H1 (cell line): ENCODE data around the gene DTD1. TPM values are rescaled to one million over a fixed set of nuclear protein-coding genes. Genes with fewer than 3 reads are reported as not detected.

Experiments used
- CTBP2 ChIP-seq: IDR thresholded peaks from 2 replicates; pipeline ENCODE4 v1.7.0; 2011; ENCODE audit warnings: borderline replicate concordance, mild to moderate bottlenecking, moderate library complexity, mixed read lengths, low read length; ENCODE audit not compliant: insufficient read depth, insufficient read length
- KDM1A ChIP-seq: fragments of 200-600, 300-600 bp; sonication (generic); IDR thresholded peaks from 2 replicates; pipeline ENCODE4 v1.7.1; 2016; ENCODE audit warnings: mild to moderate bottlenecking, low read length, borderline replicate concordance
- RFX5 ChIP-seq: IDR thresholded peaks from 2 replicates; pipeline ENCODE4 v1.6.1; 2011; ENCODE audit warnings: low read depth, low read length, improper control_type of control experiment, borderline replicate concordance
- polyA plus RNA-seq, 7 experiments: library from polyadenylated mRNA; depleted of rRNA in 3 of 7; stranded (reverse) in 5 of 7; unstranded in 2 of 7; fragments of >200 nt in 5 of 7; fragments of 200-250 nt in 2 of 7; gene quantifications; 1 replicate in 5 of 7; 2 replicates in 1 of 7; 4 replicates in 1 of 7; pipeline versions ENCODE4 v1.2.1 to v1.2.3, GENCODE V29; 2011 to 2013; ENCODE audit warnings: missing spikeins in 2 of 7, mixed read lengths in 2 of 7
- total RNA-seq: library from RNA; stranded (reverse); fragmentation: NEBNext Ultra II Directional; extraction: Animal tissue kit (Norgen Biotek cat#: 25700); gene quantifications from 2 replicates; pipeline ENCODE4 v1.2.1, GENCODE V29; 2021

The DTD1 gene
- total and polyA plus RNA-seq, 2 of the 8 experiments (the other 6 are each of a cell fraction or from before 2014, with no cell fraction given): 49.7 to 66.6 TPM

DNA sequence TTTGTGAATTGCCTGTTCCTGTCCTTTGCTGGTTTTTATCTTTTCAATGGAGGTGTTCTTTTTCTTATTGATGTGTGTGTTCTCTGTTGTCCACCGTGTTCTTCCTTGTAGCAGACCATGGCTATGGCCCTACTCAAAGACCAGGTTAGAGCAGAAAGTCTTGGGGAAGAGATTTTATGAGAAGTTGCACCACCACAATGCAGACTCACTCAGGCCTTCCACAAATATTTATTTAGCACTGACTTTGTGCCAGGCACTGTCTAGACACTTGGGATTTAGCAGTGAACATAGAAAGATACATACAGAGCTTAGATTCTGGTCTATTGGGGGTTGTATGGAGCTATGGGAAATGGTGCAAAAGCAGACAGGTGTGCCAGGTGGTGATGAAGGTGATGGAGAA is 98.8 kb downstream of the DTD1 start (continued):
- no peak for TF ChIP-seq CTBP2
- no peak for TF ChIP-seq RFX5
- TF ChIP-seq KDM1A: no peak
